Stimulated activated naive CD4-positive, alpha-beta T cell treated with Interleukin-2 at 50 U/mL for 16 hours (primary cell): ENCODE results near the gene AOPEP.

Experiments used
- DNase-seq: peaks from one replicate; lab custom pipeline; 2025; lab: John Stamatoyannopoulos, UW

The AOPEP gene

DNA sequence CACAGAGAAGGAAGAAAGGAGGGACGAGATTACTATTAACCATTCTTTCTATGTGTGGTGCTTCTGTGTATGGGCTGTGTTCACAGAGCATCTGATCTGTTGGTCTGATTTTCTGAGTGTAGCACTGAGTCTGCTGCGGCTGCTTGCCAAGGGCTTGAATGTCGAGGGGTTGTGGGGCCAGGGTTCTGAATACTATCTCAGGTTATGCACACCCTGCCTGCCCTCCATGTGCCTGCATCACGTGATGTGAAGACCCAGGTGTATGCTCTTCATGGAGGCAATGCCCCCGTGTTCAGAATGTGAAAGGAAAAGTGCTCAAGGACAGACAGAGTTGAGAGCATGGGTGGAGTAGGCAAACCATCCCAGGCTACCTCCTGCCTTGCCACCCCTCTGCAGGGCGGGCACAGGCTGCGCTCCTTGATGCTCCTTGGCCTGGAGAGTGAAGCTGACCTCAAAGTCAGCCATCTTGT is 336.1 kb downstream of the AOPEP start:
- no peak for DNase-seq

DNA sequence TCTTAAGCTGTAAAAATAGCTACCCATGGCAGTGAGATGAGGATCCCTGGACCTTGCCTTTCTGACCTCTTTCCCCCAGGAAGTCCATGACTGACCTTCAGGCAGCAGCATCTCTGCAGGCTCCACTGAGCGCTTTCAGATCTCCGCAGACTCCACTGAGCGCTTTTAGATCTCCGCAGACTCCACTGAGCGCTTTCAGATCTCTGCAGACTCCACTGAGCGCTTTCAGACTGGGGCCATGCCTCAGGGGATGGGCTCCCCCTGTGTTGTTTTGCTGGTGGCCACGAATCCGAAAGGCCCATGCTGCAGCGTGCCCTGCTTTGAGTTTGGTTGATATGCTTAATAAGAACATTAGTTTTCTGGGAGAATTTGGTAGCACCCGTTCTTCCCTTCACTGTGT is 336.8 kb downstream of the AOPEP start:
- DNase-seq: no peak

DNA sequence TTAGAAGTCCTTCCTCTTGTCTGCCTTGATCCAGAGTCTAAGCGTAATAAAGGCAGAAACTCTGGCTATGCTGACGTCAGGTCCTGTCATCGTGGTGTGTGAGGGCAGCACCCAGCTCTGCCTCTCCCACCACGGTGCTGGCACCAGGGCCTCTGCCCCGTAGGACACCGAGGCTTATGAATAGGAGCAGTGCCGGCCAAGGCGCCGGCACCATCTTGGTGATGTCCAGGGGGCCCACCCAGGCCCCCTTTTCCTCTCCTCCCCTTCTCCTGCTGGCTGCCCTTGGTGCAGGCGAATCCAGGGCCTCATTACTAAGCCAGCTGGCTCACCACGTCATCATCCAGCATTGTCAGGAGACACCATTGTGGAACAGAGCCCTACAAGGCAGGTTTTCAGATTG is 338.7 kb downstream of the AOPEP start:
- DNase-seq: no peak

DNA sequence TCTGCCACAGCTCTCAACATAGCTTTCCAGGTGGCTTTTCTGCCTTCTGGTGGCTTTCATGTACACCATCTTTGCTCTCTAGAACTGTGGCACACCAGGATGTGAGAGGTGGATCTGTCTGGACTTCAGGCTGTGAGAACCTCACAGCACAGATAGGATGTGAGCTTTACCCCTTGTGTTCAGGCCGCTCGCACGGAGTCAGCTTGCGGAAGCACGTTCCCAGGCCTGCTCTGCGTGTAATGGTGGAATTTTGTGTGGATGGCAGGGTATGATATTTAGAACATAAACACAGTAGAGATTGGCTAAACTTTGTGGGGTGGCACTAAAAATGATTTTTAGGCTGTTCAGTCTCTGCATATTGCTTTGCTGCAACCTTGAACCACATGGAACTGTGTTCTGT is 340.6 kb downstream of the AOPEP start:
- DNase-seq: no peak

DNA sequence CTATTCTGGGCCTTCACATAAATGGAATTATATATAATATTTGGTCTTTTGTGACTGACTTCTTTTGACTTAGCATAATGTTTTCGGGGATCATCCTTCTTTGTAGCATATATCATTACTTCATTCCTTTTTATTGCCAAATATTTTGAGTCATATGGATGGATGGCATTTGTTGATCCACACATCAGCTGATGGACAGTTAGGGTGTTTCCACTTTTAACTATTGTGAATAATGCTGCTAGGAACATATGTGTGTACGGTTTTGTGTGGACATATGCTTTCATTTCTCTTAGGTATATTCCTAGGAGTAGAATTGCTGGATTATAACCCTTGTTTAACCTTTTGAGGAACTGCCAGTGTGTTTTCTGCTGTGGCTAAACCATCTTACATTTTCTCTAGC is 341.4 kb downstream of the AOPEP start:
- DNase-seq: no peak

DNA sequence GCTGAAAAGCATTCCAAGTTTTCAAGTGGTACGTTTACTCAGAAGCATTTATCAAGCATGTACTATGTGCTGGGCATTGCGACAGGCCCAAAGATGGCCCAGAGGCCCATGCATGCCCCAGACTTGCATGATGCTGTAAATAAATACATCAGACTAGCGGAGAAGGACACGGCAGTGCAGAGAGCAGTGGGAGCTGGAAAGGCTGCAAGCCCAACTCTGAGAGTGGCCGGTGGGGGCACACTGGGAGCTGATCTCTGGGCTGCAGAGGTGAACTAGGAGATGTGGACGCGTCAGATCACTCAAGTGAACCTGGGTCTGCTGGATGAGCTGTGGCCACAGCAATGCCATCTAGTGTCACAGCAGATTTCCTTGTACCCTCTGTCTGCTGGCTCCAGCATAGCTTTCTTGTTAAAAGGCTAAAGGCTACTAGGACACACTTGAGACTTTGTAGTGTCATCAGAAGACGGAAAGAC is 344.1 kb downstream of the AOPEP start:
- no peak for DNase-seq

DNA sequence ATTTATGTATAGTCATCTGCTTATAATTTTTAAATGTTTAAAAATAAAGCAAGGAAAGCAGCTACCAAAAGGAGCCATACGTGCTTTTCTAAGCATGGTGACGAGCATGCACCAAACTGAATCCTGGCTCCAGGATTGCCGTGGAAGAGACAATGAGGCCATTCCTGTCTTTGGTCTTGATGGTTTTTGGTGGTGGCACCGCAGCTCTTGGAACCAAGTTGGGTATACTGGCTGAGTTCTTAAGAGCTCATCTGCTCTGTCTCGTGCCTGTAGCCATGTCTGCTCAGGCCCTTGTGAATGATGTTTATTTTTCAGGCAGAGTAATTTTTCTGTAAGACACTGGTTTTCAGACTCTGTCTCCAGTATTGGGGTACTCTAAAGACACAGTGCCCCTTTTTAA is 345.0 kb downstream of the AOPEP start:
- DNase-seq: no peak

DNA sequence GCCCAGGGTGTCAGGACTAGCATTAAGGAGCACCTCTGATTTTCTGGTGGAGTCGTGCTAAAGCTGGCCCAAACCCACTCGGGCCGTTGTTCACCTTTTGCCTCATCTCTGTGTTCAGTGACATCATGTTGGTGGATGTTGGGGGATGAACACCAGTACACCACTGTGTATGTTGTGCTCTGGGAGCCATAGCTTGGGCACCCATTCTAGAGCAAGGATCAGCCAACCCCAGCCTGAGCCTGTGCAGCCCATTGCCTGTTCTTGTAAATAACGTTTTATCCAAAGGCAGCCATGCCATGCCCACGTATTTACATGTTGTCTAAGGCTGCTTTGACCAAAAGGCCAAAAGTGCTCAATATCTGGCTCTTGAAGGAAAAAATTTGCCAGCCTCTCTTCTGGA is 345.4 kb downstream of the AOPEP start:
- no peak for DNase-seq

DNA sequence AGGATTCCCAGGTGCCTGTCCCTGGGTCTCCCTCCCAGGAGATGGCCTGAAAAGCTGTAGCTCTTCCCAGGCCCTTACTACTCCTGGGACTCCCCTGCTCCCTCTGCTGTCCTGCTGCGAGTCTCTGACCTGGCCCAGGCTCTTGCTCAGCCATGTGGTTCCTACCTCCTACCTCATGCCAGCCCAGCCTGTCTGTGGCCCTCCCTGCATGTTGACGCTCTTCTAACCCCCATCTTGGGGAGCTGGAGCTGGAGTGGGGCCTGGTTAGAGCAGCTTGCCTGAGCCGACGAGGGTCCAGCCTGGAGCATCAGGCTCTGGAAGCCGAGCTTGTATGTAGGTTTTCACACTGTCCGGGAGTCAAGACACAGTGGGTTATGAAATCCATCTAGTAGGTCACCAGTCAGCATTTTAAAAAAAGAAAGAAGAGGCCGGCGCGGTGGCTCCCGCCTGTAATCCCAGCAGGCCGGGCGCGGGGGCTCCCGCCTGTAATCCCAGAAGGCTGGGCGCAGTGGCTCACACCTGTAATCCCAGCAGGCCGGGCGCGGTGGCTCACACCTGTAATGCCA is 346.6 kb downstream of the AOPEP start:
- DNase-seq: no peak

DNA sequence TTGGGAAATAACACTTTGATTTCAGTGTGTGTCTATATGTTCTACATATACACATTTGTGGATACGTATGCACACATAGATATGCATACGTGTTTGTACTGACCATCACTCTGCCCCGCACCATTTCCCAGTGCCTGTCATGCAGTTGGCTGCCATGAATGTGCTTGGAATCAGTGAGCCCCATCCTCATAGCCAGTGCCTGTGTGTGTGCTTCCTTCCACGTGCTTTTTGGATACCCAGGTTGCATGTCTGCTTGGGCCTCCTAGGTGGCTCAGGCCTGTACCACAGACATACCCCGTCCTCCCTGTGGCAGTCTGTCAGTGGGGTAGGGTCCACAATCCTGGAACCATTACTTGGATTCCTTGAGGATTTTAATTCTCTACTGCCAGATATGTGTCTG is 347.4 kb downstream of the AOPEP start:
- DNase-seq: no peak

DNA sequence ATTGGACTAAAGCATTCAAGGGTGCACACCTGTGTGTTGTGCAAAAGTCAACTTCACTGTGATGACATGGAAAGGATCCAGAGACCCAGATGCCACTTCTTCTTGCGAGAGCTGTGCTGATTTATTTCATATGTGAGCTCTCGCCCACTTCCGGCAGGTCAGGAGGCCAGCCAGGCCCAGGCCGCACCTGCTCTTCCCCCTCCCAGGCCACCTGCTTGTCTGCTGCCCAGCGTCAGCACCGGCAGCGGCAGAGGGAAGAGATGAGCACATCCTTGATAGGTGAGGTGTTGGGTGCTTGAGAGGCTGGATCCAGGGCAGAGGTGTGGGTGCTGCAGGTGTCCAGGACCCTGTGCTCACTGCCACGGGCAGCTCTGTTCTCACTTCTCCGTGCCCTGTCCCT is 348.1 kb downstream of the AOPEP start:
- DNase-seq: no peak

DNA sequence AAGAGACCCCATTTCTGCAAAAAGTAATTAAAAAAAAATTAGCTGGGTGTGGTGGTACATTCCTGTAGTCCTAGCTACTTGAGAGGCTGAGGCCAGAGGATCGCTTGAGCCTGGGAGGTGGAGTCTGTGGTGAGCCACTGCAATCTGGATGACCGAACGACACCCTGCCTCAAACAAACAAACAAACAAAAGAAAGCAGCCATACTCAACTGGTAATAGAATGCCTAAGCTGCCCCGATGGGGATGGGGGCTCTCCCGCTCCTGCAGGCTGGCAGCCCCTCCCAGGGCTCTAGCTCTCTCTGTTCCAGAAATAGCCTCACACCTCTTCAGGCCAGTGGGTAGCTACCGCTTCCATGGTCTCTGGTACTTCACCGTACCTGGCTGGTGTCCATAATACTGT is 349.2 kb downstream of the AOPEP start:
- no peak for DNase-seq

DNA sequence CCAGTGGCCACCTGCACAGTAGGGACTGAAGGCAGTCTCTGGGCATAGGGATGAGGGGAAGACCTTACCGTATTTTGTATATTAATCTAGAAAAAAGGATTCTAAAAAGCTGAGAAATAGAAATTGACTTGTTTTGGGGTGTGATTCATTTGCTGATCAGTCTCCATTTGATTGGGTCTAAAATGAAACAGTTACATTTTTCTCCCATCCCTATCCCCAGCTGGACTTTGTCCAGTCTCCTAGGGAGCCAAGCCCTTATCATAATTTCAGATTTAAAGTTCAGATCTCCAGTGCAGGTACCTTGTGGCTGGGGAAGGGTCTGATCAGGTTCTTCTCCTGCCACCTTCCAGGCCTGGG is 350.2 kb downstream of the AOPEP start:
- DNase-seq: no peak

DNA sequence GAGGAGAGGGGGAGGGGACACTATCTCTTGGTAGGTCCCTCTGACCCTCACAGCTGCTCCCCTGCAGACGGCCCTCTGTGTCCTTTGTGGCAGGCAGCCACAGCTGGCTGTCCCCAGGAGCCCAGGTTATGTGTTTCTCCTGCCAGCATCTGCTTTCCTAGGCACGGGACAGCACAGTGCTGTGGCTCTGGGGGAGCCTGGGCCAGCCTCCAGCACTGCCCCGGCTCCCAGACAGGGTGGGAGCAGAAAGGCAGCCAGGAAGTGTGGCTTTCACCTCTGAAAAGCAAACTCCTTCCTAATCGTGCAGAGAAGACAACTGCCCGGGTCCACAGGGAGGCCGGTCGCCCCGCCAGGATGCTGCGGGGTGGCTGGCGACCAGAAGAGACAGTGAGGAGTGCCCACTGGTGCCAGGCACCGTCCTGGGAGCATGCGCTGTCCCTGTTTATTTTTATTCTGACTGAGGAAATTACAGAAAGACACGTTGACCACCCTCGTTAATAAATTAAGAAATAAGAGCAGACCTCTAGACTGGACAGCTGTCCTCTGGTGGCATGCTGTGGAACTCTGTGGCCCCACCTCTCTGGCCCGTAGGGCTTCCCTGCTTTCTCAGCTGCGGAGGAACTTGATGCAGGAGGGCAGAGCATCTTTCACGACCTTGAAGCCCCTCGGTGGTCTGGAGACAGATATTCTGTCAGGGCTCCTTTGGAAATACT is 350.7 kb downstream of the AOPEP start:
- no peak for DNase-seq

DNA sequence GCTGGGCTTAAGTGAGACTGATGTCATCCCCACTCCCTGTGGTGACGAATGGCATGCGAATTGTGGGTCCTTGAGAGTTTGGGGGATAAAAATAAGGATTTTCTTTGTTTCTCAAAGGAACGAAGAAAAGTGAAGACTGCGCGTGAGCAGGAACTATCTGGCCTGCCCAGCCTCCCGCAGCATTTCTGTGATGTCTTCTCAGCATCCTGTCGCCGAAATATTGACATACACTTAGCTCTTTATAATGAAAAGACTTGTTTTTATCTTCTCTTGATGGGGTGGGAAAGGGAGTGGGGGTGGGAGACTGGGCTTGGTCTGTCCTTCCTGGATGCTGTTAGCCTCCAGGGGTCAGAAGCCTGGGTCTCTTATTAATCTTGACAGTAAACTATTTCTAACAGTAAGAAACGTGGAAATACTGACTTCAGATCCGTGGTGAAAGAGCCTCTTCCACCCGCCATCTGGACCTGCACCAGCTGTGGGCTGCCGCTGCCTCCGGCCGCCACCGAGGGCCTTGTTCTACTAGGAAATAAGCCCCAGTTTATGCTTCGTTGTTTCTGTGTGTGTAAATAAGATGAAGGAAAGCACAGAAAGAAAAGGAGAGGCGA is 351.4 kb downstream of the AOPEP start:
- DNase-seq: no peak

DNA sequence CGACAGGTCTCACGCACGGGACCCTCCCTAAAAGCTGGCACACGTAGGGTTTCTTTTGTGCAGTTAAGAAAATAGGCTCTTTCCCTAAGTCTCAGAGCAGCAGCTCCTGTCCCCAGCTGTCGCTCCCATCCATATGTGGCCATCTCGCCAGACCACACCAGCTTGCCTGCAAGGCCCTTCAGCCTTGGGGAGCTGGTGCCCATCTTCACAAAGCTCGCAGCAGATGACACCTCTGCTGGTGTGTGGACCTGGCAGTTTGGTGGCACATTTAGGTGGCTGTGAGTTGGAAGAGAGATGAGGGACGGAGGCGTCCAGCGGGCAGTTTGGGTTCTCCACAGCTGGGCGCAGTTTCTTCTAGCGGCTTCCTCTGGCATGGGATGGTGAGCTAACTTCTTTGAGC is 352.0 kb downstream of the AOPEP start:
- DNase-seq: no peak

DNA sequence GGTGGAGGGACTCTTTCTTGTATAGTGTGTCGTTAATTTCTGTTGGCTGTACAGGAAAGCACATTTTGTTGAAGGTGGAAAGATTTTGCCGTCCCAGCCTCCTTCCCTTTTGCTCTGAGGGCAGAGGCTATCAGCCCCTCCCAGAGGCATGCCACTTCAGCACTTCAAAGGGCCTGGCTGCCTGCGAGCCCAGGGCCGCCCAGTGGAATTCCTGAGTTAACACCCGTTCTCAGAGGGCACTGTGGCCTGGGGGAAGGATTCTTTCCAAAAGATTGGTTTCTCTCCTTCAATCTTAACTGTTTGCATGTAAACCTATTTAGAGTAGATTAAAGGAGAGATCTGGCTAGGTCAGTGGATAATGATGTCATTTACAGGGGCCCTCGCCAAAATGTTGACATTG is 352.4 kb downstream of the AOPEP start:
- DNase-seq: no peak

DNA sequence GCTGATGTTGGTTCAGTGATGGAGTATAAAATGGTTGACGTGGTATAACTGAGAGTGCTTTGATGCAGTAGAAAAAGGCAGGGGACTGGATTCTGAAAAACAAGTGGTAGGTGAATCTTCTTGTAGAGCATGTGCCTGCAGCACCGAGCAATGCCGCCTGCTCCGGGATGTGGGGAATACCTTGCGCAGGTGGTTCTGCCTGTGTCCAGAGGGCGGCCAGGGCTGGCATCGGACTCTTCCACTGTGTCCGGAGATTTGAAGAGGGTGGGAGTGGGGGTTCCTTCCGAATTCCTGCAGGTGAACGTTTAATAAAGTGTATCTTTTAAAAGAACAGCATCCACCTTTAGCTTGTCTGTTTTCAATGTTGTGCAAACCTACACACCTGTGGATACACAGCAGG is 353.0 kb downstream of the AOPEP start:
- no peak for DNase-seq

DNA sequence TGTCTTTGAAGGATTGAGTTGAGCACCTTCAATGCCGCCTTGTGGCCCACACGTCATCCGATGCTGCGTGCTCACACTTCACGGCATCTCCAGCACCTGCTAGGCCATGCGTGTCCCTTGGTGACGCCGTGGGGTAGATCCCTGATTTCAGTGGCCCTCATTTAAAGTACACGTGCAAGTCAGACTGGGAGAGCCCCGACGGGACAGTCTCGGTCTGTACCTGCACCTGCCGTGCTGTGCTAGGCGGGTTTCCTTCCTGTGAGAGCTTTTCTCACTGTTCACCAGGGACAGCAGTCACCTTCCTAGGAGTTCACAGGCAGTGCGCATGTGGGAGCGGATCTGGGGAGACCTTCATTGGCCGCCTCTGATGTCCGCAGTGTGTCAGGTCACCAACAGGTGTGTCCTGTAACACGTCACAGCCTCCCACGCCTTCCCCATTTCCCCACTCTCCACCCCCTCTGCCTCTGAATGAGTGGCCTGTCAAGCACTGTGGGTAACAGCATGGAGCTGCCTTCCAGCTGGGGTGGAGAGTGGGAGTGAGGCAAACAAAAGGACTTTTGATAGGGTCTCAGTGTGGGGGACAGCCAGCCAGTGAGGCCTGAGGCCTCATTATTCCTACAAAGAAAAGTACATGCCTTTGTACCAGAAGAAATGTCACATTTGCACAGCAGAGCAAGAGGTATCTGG is 354.6 kb downstream of the AOPEP start:
- DNase-seq: no peak

DNA sequence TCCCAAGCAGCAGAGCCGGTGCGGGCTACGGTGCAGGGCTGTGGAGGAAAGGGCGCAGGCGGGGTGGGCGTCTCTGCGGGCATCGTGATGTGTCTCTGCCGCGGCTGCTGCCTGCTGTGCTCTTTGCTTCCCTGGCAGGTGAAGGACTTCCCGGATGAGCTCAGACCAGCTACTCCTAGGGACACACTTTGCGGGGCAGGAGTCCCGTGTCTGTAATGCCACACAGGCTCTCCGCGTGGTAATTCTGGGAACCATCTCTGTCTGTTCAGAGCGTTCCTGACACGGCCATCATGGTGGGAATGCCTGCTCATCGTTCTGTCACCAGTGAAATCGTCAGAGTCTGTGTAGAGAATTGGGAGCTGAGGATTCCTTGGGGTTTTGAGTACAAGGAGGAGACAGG is 355.5 kb downstream of the AOPEP start:
- DNase-seq: no peak

DNA sequence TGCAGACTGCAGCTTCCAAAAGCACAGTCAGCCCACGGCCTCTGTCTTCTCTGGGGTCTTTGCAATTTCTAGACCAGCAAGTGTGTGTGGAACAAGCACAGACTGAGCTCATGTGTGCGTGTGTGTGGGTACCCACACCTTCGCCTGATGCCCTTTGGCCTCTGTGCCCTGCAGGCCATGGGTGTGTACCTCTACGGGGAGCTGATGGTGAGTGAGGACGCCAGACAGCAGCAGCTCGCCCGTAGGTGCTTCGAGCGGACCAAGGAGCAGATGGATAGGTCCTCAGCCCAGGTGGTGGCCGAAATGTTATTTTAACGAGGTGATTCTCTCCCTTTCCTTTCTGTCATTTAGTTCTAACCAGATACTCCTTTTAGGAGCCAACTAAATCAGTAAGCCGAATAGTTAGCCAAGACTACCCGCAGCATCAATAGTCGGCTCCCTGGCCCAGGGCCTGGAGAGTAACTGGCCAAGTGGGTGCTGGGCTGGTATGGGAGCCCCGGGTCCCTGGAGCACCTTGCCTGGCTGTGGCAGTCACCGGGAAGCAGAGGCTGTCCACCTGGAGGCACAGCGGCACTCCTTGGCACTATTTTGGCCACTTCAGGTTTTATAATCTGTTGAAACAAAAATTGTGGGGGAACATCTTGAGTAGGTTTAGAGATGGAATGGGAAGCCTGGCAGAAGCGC is 356.0 kb downstream of the AOPEP start:
- DNase-seq: no peak

DNA sequence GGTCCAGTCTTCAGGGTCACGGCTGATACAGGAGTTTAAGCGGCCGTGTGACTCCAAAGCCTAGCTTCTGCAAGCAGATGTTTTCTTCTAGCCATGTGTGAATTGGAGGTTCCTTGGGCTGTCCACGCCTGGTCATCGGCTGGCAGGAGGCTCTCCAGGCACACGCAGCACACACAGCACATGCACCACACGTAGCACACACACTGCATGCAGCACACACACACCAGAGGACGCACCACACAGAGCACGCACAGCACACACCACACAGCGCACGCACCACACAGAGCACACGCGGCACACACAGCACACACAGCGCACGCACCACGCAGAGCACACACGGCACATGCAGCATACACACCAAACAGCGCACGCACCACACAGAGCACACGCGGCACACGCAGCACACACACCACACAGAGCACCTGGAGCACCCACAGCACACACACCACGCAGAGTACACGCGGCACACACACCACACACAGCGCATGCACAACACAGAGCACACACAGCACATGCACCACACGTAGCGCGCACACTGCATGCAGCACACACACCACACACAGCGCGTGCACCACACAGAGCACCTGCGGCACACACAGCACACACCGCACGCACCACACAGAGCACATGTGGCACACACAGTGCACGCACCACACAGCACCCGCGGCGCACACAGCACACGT is 356.7 kb downstream of the AOPEP start:
- no peak for DNase-seq
